Endothelial cell of umbilical vein (primary cell): Measurements from ENCODE around the gene SHISA3.

Experiments
- EZH2 ChIP-seq: IDR thresholded peaks from 2 replicates; pipeline ENCODE4 v1.6.1; 2012; ENCODE audit warnings: borderline replicate concordance, low read depth, mild to moderate bottlenecking, moderate library complexity, low read length, inconsistent platforms; ENCODE audit not compliant: severe bottlenecking
- MYC ChIP-seq: IDR thresholded peaks from one replicate; pipeline ENCODE4 v1.6.1; 2011; ENCODE audit warnings: mild to moderate bottlenecking, low read depth, low read length
- POLR2A ChIP-seq: IDR thresholded peaks from 2 replicates; pipeline ENCODE4 v1.6.1; 2012; ENCODE audit warnings: low read depth, mild to moderate bottlenecking, control low read depth, low read length
- POLR2AphosphoS5 ChIP-seq: IDR thresholded peaks from 2 replicates; pipeline ENCODE4 v1.6.1; 2012; ENCODE audit warnings: low read depth, mild to moderate bottlenecking, control low read depth, low read length, moderate library complexity; ENCODE audit not compliant: insufficient read depth
- TF ChIP-seq, protein P1 (sequence below), 2 donors: IDR thresholded peaks; 1 replicate in 1 of 2; 2 replicates in 1 of 2; pipeline ENCODE4 v1.5.1; 2011; ENCODE audit warnings: low read length in 2 of 2, mild to moderate bottlenecking in 2 of 2, moderate library complexity in 2 of 2, control low read depth in 1 of 2, inconsistent platforms in 1 of 2, low read depth in 1 of 2; ENCODE audit not compliant: insufficient read depth in 1 of 2; ENCODE audit errors: extremely low read depth in 1 of 2

DNA sequence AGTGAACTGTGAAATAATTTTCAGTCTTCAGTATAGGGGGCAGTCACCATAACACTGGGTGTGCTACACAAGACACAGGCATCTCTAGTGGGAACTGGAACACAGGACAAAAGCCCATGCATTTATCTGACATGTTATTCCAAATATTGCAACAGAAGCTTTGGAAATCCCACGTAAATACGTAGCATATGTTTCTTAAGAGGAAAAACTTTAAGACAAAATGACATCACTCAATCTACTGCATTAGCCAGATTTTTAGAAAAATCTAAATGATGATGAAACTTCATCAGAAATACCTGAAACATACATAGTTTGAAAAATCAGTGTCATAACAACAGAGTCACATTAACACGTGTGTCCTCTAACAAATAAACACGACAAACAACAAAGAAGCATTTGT, 14.5 kb downstream of the SHISA3 start:
- TF ChIP-seq, protein P1, sequence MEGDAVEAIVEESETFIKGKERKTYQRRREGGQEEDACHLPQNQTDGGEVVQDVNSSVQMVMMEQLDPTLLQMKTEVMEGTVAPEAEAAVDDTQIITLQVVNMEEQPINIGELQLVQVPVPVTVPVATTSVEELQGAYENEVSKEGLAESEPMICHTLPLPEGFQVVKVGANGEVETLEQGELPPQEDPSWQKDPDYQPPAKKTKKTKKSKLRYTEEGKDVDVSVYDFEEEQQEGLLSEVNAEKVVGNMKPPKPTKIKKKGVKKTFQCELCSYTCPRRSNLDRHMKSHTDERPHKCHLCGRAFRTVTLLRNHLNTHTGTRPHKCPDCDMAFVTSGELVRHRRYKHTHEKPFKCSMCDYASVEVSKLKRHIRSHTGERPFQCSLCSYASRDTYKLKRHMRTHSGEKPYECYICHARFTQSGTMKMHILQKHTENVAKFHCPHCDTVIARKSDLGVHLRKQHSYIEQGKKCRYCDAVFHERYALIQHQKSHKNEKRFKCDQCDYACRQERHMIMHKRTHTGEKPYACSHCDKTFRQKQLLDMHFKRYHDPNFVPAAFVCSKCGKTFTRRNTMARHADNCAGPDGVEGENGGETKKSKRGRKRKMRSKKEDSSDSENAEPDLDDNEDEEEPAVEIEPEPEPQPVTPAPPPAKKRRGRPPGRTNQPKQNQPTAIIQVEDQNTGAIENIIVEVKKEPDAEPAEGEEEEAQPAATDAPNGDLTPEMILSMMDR (IDR thresholded peaks at IDR 0.05; ENCODE audit: extremely low read depth in 1 of 2, insufficient read depth in 1 of 2, low read depth in 1 of 2, low read length in 2 of 2) = no peak
- TF ChIP-seq POLR2A (no peak), EZH2 (no peak), MYC (no peak), POLR2AphosphoS5 (no peak)
